ENCODE data around the gene UGT1A8. TPM values are rescaled to one million over a fixed set of nuclear protein-coding genes. Genes with fewer than 3 reads are reported as not detected.

UGT1A8 gene
- total and polyA plus RNA-seq, 7 donors, result not detected

- Histone ChIP-seq H3K27me3 (ENCODE audit: insufficient read depth in 3 of 3, low read length in 2 of 3) (peaks cover 0 to 1% (median 0%) of the 10 kb centered on the region in 3 donors), H3K4me1 (no peaks in the 10 kb centered on the region), H3K4me3 (no peak overlapping the region), H3K27ac (no peak overlapping the region), H3K36me3 (ENCODE audit: insufficient read depth in 1 of 2, low read depth in 1 of 2) (no peaks in the 10 kb centered on the region), H3K9me3 (no peaks in the 10 kb centered on the region)
- WGBS, 3 donors, result 86 to 92% (median 90%) methylated on average over 42 to 44 of the region's 44 CpGs
- TF ChIP-seq, protein P1, sequence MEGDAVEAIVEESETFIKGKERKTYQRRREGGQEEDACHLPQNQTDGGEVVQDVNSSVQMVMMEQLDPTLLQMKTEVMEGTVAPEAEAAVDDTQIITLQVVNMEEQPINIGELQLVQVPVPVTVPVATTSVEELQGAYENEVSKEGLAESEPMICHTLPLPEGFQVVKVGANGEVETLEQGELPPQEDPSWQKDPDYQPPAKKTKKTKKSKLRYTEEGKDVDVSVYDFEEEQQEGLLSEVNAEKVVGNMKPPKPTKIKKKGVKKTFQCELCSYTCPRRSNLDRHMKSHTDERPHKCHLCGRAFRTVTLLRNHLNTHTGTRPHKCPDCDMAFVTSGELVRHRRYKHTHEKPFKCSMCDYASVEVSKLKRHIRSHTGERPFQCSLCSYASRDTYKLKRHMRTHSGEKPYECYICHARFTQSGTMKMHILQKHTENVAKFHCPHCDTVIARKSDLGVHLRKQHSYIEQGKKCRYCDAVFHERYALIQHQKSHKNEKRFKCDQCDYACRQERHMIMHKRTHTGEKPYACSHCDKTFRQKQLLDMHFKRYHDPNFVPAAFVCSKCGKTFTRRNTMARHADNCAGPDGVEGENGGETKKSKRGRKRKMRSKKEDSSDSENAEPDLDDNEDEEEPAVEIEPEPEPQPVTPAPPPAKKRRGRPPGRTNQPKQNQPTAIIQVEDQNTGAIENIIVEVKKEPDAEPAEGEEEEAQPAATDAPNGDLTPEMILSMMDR (IDR thresholded peaks at IDR 0.05), result no peak
- ATAC-seq (no peak), DNase-seq (no peak)
- intact Hi-C loops (cut with DNase I), result no loop called here
Measured at GRCh38 chr2:233754872-233755611, 137.6 kb downstream of the UGT1A8 start.

- 67 to 71% (median 69%) methylated on average over 7 of the region's 7 CpGs for WGBS, 3 donors
- no peaks in the 10 kb centered on the region for H3K9me3 ChIP-seq
- peaks cover 0 to 1% (median 0%) of the 10 kb centered on the region in 3 donors for H3K27me3 ChIP-seq (ENCODE audit: insufficient read depth in 3 of 3, low read length in 2 of 3)
- intact Hi-C loops (cut with DNase I), result no loop called here
- no peak for ATAC-seq
- DNase-seq, result no peak
- H3K4me1 ChIP-seq, result no peaks in the 10 kb centered on the region
- no peak overlapping the region for H3K27ac ChIP-seq
- TF ChIP-seq, protein P1 (IDR thresholded peaks at IDR 0.05), result no peak
- H3K36me3 ChIP-seq (ENCODE audit: insufficient read depth in 1 of 2, low read depth in 1 of 2), result no peaks in the 10 kb centered on the region
- H3K4me3 ChIP-seq, result no peak overlapping the region
Measured at GRCh38 chr2:233756429-233757081, 139.1 kb downstream of the UGT1A8 start.

DNA sequence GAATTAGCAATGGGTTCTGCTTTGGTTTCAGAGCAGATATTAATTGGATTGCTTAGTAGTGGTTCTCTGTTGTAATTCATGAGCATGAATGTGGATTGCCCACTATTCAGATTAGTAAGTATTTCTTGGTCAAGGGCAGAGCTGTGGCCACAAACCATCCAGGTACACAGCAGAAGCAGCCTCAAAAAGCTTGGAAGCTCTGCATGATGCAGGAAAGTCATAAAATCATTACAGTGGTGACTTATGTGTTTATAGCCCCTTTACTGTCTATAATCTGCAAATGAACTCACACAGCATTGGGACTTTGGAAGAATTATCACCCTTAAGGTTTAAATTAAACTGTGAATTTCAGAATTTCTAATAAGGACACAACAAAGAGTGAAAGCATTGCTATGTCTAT, 140.7 kb downstream of the UGT1A8 start:
- DNase-seq, result no peak
- TF ChIP-seq, protein P1 (IDR thresholded peaks at IDR 0.05), result no peak
- no peak overlapping the region for H3K27ac ChIP-seq
- ATAC-seq, result no peak
- peaks cover 0 to 1% (median 0%) of the 10 kb centered on the region in 3 donors for H3K27me3 ChIP-seq (ENCODE audit: insufficient read depth in 3 of 3, low read length in 2 of 3)
- H3K9me3 ChIP-seq, result no peaks in the 10 kb centered on the region
- intact Hi-C loops (cut with DNase I), result no loop called here
- no peaks in the 10 kb centered on the region for H3K4me1 ChIP-seq
- H3K36me3 ChIP-seq (ENCODE audit: insufficient read depth in 1 of 2, low read depth in 1 of 2), result no peaks in the 10 kb centered on the region
- no peak overlapping the region for H3K4me3 ChIP-seq

DNA sequence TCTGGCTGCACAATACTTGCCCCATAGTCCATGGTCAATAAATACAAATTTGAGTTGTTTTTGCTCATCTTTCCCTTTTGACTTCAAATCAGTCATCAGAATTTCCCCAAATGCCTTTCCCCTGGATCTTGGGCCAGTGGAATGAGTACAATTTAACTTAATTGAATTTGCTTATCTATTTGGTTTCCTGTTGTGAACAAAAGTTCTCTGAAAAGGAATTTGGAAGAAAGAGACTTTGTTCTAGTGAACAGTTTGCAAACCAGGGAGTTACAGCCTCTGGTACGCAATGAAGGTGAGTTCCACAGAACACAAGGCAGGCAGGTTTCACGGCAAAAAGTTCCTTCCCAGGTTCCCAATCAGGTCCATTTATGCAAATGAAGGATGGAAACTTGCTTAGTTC, 141.4 kb downstream of the UGT1A8 start:
- no peaks in the 10 kb centered on the region for H3K9me3 ChIP-seq
- ATAC-seq (no peak), DNase-seq (no peak)
- peaks cover 0 to 1% (median 0%) of the 10 kb centered on the region in 3 donors for H3K27me3 ChIP-seq (ENCODE audit: insufficient read depth in 3 of 3, low read length in 2 of 3)
- intact Hi-C loops (cut with DNase I), result no loop called here
- WGBS, 3 donors, result 83 to 92% (median 90%) methylated on average over 2 of the region's 2 CpGs
- TF ChIP-seq, protein P1 (IDR thresholded peaks at IDR 0.05), result no peak
- no peaks in the 10 kb centered on the region for H3K36me3 ChIP-seq (ENCODE audit: insufficient read depth in 1 of 2, low read depth in 1 of 2)
- no peak overlapping the region for H3K27ac ChIP-seq
- H3K4me1 ChIP-seq, result no peaks in the 10 kb centered on the region
- H3K4me3 ChIP-seq, result no peak overlapping the region
